GM12873 (cell line): ENCODE data around the gene HAND1.

Experiments used
- CTCF ChIP-seq: IDR thresholded peaks from 2 replicates; pipeline ENCODE4 v1.5.1; 2012; ENCODE audit warnings: low read depth, mild to moderate bottlenecking, moderate library complexity, low read length, control low read depth; ENCODE audit not compliant: insufficient read depth; ENCODE audit errors: missing control alignments

Gene HAND1

GRCh38 chr5:154470947-154471870, 6.8 kb downstream of the HAND1 start:
- no peak for TF ChIP-seq CTCF

DNA sequence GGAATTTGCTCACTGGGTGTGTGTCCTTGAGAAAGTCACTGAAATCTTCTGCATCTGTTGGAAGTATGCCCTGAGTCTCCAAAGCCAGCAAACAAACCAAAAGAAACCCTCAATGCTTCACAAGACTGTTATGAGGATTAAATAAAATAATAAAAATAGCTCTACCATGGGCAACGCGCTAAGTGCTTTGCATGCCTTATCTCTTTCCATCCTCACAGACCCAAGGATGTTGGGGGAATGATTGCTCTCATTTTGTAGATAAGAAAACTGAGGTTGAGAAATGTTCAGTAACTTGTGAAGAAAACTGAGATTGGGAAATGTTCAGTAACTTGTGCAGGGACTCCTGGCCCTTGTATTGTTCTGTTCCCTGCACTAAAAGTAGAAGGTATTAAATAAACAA, 7.9 kb downstream of the HAND1 start:
- no peak for TF ChIP-seq CTCF

GRCh38 chr5:154467655-154468354, 10.2 kb downstream of the HAND1 start:
- peak; percentile 91 for TF ChIP-seq CTCF

DNA sequence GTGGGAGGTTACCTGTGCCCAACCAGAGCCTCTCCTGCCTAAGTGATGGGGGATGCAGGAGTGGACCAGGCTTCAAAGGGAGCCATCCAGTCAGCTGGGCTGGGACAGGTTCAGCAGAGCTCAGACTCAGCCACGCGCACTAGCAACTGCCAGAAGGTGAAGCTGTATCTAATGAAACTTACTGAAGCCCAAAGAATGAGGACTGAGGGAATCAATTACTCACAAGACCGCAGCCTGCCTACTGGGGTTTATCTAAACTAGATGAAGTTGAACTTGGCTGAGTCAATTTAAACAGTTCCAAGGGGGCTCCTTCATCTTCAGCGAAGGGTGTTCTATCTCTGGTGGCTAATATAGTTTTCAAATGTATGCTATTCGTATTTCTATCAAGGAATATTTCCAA, 11.4 kb downstream of the HAND1 start:
- TF ChIP-seq CTCF = no peak

DNA sequence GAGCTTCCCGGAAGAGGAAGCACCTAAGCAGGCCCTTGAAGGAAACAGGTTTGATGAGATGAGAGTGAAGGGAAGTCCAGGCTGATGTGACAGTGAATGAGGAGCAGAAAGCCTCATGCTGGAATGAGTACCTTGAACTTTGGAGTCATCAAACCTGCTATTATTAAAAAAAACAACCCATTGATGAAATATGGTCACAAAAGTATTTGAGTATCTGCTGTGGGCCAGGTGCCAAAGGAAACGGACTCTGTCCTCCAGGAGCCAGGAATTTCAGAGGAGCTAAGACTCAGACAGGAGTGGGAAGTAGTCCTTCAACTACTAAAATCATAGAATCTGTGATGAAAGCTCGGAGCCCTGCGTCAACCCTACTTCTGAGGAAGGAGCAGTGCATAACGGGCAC, 11.9 kb downstream of the HAND1 start:
- no peak for TF ChIP-seq CTCF

- no peak for TF ChIP-seq CTCF
Measured at GRCh38 chr5:154465169-154465568, 12.9 kb downstream of the HAND1 start.

DNA sequence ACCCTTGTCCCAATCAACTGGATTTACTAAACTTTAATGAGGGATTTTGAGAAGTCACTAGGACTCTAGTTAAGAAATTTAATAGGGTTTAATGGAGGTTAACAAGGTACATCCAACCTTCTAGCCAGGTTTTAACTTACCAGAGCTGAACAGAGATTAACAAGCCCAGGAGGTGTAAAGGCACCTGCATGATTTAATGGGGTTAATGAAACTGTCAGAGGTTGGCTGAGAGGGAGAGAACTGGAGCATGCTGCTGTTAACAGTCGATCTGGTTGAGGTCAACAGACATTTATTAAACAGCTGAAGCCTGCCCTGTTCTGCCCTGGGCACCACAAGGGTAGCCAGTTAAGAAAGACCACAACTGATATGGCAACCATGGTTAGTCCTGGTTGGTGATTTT, 13.6 kb downstream of the HAND1 start:
- TF ChIP-seq CTCF = no peak
